A549 (cell line): Measurements from ENCODE around the gene P2RY8. TPM values are rescaled to one million over a fixed set of nuclear protein-coding genes. Genes with fewer than 3 reads are reported as not detected.

Source experiments
- ATAC-seq, 2 experiments: fragments of 200-7000 bp in 1 of 2; fragments of >200 bp in 1 of 2; cut with Nextera tagmentation in 1 of 2; cut with Tn5 transposase in 1 of 2; 3 replicates each; pipeline versions ENCODE4 v1.8.0 to v1.9.1; 2018 to 2020; ENCODE audit warnings: mild to moderate bottlenecking in 1 of 2, moderate library complexity in 1 of 2
- CTCF ChIA-PET: fragments of 300-600 bp; sonication (Branson Sonifier 250); formaldehyde crosslinking; extraction: SDS; loops from one replicate; lab custom pipeline; 2021; ENCODE audit warnings: antibody characterized with exemption, inconsistent platforms; lab: Yijun Ruan, JAX
- POLR2A ChIA-PET: fragments of 350-600 bp; formaldehyde crosslinking; extraction: SDS; loops from one replicate; lab custom pipeline; 2021; ENCODE audit warnings: antibody characterized with exemption, inconsistent platforms; lab: Yijun Ruan, JAX
- DNase-seq, 2 experiments: peaks; one replicate each; pipeline versions ENCODE4 v3.0.0 to v3.0.0-alpha.2; 2011 to 2016; ENCODE audit warnings: low read depth in 1 of 2, low spot score in 1 of 2
- FAIRE-seq: peaks from 2 replicates; lab custom pipeline; 2011; peaks lifted over from hg19 to GRCh38; lab: Jason Lieb, UNC
- H3K27ac ChIP-seq, 2 experiments: fragments of >200 bp; sonication (Bioruptor Twin); formaldehyde crosslinking; 3 replicates each; pipeline ENCODE4 v1.5.1; 2016 to 2017
- H3K4me1 ChIP-seq: fragments of >200 bp; sonication (Bioruptor Twin); formaldehyde crosslinking; 3 replicates; pipeline ENCODE4 v1.6.1; 2016
- H3K4me2 ChIP-seq: fragments of >200 bp; sonication (Bioruptor Twin); formaldehyde crosslinking; 3 replicates; pipeline ENCODE4 v1.6.1; 2016
- H3K4me3 ChIP-seq: fragments of >200 bp; sonication (Bioruptor Twin); formaldehyde crosslinking; 3 replicates; pipeline ENCODE4 v1.5.1; 2016
- H3K9me3 ChIP-seq: fragments of >200 bp; sonication (Bioruptor Twin); formaldehyde crosslinking; 3 replicates; pipeline ENCODE4 v1.6.1; 2016
- BHLHE40 ChIP-seq: IDR thresholded peaks from 2 replicates; pipeline ENCODE4 v1.6.1; 2012; ENCODE audit warnings: low read depth, low read length, inconsistent platforms
- CEBPB ChIP-seq, 2 experiments: fragments of >200 bp in 1 of 2; sonication (Bioruptor Twin) in 1 of 2; formaldehyde crosslinking in 1 of 2; IDR thresholded peaks; 2 replicates each; pipeline ENCODE4 v1.6.1; 2012 to 2016
- CHD2 ChIP-seq: fragments of 150-350 bp; IDR thresholded peaks from 2 replicates; pipeline ENCODE4 v1.6.1; 2014; ENCODE audit warnings: low read length; ENCODE audit not compliant: partially characterized antibody
- CHD4 ChIP-seq: fragments of 200-600 bp; sonication (generic); IDR thresholded peaks from 2 replicates; pipeline ENCODE4 v1.6.1; 2016; ENCODE audit warnings: antibody characterized with exemption, mild to moderate bottlenecking, borderline replicate concordance
- FOSB ChIP-seq: fragments of 250-450 bp; sonication (Bioruptor Pico); IDR thresholded peaks from 2 replicates; pipeline ENCODE4 v1.5.0; 2020; ENCODE audit warnings: mild to moderate bottlenecking, moderate library complexity
- FOSL2 ChIP-seq, 2 experiments: fragments of 450-650 bp in 1 of 2; fragments of >200 bp in 1 of 2; sonication (Bioruptor Twin) in 1 of 2; formaldehyde crosslinking; IDR thresholded peaks; 2 replicates each; pipeline versions ENCODE4 v1.5.0 to v1.6.1; 2016 to 2020; ENCODE audit warnings: mild to moderate bottlenecking in 1 of 2, moderate library complexity in 1 of 2
- GATA3 ChIP-seq: IDR thresholded peaks from 2 replicates; pipeline ENCODE4 v1.6.1; 2012; ENCODE audit warnings: borderline replicate concordance
- HEYL ChIP-seq: fragments of 250-450 bp; sonication (Bioruptor Pico); IDR thresholded peaks from 2 replicates; pipeline ENCODE4 v1.8.0; 2021; ENCODE audit warnings: mild to moderate bottlenecking, moderate library complexity
- JUN ChIP-seq, 2 experiments: fragments of >200 bp; sonication (Bioruptor Twin); formaldehyde crosslinking; IDR thresholded peaks; 2 replicates in 1 of 2; 3 replicates in 1 of 2; pipeline ENCODE4 v1.6.1; 2016 to 2017
- MYC ChIP-seq: IDR thresholded peaks from 2 replicates; pipeline ENCODE4 v1.6.1; 2012; ENCODE audit warnings: mild to moderate bottlenecking, inconsistent platforms, low read length, improper control_type of control experiment, borderline replicate concordance
- NFE2L2 ChIP-seq: fragments of 150-350 bp; conservative IDR thresholded peaks from 2 replicates; pipeline ENCODE4 v1.6.1; 2014; ENCODE audit warnings: low read length
- NR3C1 ChIP-seq: fragments of >200 bp; sonication (Bioruptor Twin); formaldehyde crosslinking; IDR thresholded peaks from 3 replicates; pipeline ENCODE4 v1.6.1; 2017
- PHF8 ChIP-seq: fragments of 200-600 bp; sonication (generic); IDR thresholded peaks from 2 replicates; pipeline ENCODE4 v1.6.1; 2016; ENCODE audit warnings: low read depth, mild to moderate bottlenecking, antibody characterized with exemption, moderate library complexity, borderline replicate concordance
- POLR2A ChIP-seq: IDR thresholded peaks from 2 replicates; pipeline ENCODE4 v1.6.1; 2012; ENCODE audit warnings: mild to moderate bottlenecking, low read length
- RNF2 ChIP-seq: fragments of 200-600 bp; sonication (generic); IDR thresholded peaks from 2 replicates; pipeline ENCODE4 v1.6.1; 2016; ENCODE audit warnings: low read depth, mild to moderate bottlenecking, antibody characterized with exemption, moderate library complexity, borderline replicate concordance
- TFCP2L1 ChIP-seq: fragments of 250-450 bp; sonication (Bioruptor Pico); IDR thresholded peaks from 2 replicates; pipeline ENCODE4 v1.5.0; 2021; ENCODE audit warnings: mild to moderate bottlenecking
- TP53 ChIP-seq: fragments of 250-450 bp; sonication (Bioruptor Pico); IDR thresholded peaks from 2 replicates; pipeline ENCODE4 v1.5.0; 2021; ENCODE audit warnings: mild to moderate bottlenecking, moderate library complexity
- USF2 ChIP-seq: fragments of 450-650 bp; IDR thresholded peaks from 2 replicates; pipeline ENCODE4 v1.6.1; 2014; ENCODE audit warnings: antibody characterized with exemption
- WGBS: methylation state at CpG from one replicate; pipeline ENCODE4 v1.1.6; 2017; ENCODE audit errors: missing lambda C conversion rate; 5-methylcytosine and 5-hydroxymethylcytosine counted together
- polyA plus RNA-seq, 4 experiments: library from polyadenylated mRNA; depleted of rRNA in 3 of 4; stranded (reverse); fragments of >200 nt; fragmentation: RNase III in 1 of 4; extraction: RNeasy Plus Mini Kit Qiagen cat#74134 plus additional on column Dnase treatment in 1 of 4; gene quantifications; 2 replicates in 3 of 4; 3 replicates in 1 of 4; pipeline ENCODE4 v1.2.3, GENCODE V29; 2011 to 2017
- TF ChIP-seq, protein P1 (sequence below): IDR thresholded peaks from 2 replicates; pipeline ENCODE4 v1.6.1; 2012; ENCODE audit warnings: low read depth, borderline replicate concordance
- TF ChIP-seq, protein P2 (sequence below): IDR thresholded peaks from 2 replicates; pipeline ENCODE4 v1.6.1; 2012
- TF ChIP-seq, protein P3 (sequence below): fragments of 150-350 bp; IDR thresholded peaks from 2 replicates; pipeline ENCODE4 v1.6.1; 2014; ENCODE audit warnings: low read depth, mild to moderate bottlenecking, low read length
- TF ChIP-seq, protein P4 (sequence below): fragments of 200-600 bp; sonication (generic); IDR thresholded peaks from 2 replicates; pipeline ENCODE4 v1.6.1; 2016; ENCODE audit warnings: antibody characterized with exemption, mild to moderate bottlenecking, moderate library complexity
- TF ChIP-seq, protein P5 (sequence below): fragments of >200 bp; sonication (Bioruptor Twin); formaldehyde crosslinking; IDR thresholded peaks from 2 replicates; pipeline ENCODE4 v1.6.1; 2016

The P2RY8 gene
- polyA plus RNA-seq, 2 of the 4 experiments (the other 2 are of a cell fraction): not detected

GRCh38 chrX:1453951-1454785 lies 82.8 kb downstream of the P2RY8 start (continued):
- TF ChIP-seq, protein P1, sequence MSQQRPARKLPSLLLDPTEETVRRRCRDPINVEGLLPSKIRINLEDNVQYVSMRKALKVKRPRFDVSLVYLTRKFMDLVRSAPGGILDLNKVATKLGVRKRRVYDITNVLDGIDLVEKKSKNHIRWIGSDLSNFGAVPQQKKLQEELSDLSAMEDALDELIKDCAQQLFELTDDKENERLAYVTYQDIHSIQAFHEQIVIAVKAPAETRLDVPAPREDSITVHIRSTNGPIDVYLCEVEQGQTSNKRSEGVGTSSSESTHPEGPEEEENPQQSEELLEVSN: no peak
- TF ChIP-seq HEYL (CRISPR knock-in tag) (no peak), RNF2 (no peak), FOSL2 (IDR thresholded peaks at IDR 0.05) (no peak), FOSL2 (CRISPR knock-in tag; IDR thresholded peaks at IDR 0.05) (no peak), CHD4 (no peak), JUN (IDR thresholded peaks at IDR 0.05) (0 out of 5 replicates have a peak, but pooled peaks of 1 of the 2 experiments have one; percentile 18), USF2 (no peak), NR3C1 (no peak), GATA3 (no peak)

- ATAC-seq (peak; percentile 46 to 56), FAIRE-seq (no peak), DNase-seq (peak in 1 of 2 experiments; percentile 60)
- 2% methylated on average over 11 of the region's 34 CpGs for WGBS
- Histone ChIP-seq H3K27ac (peak overlapping the region; percentile 90 to 91), H3K9me3 (peaks cover 9% of the 10 kb centered on the region; the same call in 2 of the 3 replicates), H3K4me2 (peak overlapping the region; percentile 77), H3K4me3 (peak overlapping the region; percentile 81), H3K4me1 (peaks cover 13% of the 10 kb centered on the region; the same call in 2 of the 3 replicates)
- TF ChIP-seq CHD4 (peak; percentile 51; the same call in 1 of the 2 replicates), PHF8 (peak; percentile 62; the same call in 1 of the 2 replicates), POLR2A (peak; percentile 22; the same call in 1 of the 2 replicates), NFE2L2 (no peak)
- POLR2A ChIA-PET: no interaction called here
- CTCF ChIA-PET: no interaction called here
Measured at GRCh38 chrX:1453395-1453783, 83.6 kb downstream of the P2RY8 start.

DNA sequence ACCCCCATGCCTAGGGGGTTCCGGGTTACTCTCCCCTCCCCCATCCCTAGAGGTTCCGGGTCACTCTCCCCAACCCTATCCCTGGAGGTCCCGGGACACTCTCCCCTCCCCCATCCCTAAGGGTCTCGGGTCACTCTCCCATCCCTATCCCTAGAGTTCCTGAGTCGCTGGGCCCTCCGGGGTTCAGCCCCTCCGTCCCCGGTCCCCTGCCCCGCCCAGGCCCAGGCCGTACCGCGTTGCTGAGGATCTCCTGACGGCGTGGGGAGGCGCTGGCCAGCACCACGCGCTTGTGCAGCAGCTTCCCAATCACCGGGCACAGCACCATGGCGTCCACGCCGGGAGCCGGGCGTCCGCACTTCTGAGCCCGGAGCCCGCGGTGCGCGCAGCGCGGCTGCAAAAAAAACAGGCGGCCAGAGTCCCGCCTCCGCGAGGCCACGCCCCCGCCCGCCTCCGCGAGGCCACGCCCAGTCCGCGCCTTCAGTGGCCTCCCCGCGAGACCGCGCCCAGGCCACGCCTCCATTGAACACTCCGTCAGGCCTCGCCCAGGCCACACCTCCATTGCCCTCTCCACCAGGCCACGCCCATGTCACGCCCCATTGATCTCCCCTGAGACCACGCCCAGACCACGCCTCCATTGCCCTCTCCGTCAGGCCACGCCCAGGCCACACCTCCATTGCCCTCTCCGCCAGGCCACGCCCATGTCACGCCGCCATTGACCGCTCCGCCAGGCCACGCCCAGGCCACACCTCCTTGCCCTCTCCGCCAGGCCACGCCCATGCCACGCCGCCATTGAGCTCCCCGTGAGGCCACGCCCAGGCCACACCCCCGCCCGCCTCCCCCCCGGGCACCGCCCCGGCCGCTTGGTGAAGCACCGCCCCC lies 84.2 kb downstream of the P2RY8 start, which contains the start of gene ASMTL:
ASMTL (minus strand) TSS at position 394 of the 879 bp plus-strand sequence; CDS start at position 325, 69 bp downstream.
- POLR2A ChIA-PET: no interaction called here
- TF ChIP-seq CHD4 (no peak), CHD2 (peak; percentile 72), TP53 (CRISPR knock-in tag) (no peak), GATA3 (no peak), MYC (peak; percentile 50), BHLHE40 (no peak), CEBPB (IDR thresholded peaks at IDR 0.05) (no peak), JUN (IDR thresholded peaks at IDR 0.05) (peak in 1 of 2 experiments; percentile 35; a peak in 1 of 5 replicates), TFCP2L1 (CRISPR knock-in tag) (no peak), FOSB (CRISPR knock-in tag) (no peak), POLR2A (peak; percentile 94), PHF8 (peak; percentile 80; the same call in 1 of the 2 replicates)
- TF ChIP-seq, protein P2, sequence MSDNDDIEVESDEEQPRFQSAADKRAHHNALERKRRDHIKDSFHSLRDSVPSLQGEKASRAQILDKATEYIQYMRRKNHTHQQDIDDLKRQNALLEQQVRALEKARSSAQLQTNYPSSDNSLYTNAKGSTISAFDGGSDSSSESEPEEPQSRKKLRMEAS: peak; percentile 63; the same call in 1 of the 2 replicates
- TF ChIP-seq, protein P3, sequence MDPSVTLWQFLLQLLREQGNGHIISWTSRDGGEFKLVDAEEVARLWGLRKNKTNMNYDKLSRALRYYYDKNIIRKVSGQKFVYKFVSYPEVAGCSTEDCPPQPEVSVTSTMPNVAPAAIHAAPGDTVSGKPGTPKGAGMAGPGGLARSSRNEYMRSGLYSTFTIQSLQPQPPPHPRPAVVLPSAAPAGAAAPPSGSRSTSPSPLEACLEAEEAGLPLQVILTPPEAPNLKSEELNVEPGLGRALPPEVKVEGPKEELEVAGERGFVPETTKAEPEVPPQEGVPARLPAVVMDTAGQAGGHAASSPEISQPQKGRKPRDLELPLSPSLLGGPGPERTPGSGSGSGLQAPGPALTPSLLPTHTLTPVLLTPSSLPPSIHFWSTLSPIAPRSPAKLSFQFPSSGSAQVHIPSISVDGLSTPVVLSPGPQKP: no peak
- TF ChIP-seq, protein P4, sequence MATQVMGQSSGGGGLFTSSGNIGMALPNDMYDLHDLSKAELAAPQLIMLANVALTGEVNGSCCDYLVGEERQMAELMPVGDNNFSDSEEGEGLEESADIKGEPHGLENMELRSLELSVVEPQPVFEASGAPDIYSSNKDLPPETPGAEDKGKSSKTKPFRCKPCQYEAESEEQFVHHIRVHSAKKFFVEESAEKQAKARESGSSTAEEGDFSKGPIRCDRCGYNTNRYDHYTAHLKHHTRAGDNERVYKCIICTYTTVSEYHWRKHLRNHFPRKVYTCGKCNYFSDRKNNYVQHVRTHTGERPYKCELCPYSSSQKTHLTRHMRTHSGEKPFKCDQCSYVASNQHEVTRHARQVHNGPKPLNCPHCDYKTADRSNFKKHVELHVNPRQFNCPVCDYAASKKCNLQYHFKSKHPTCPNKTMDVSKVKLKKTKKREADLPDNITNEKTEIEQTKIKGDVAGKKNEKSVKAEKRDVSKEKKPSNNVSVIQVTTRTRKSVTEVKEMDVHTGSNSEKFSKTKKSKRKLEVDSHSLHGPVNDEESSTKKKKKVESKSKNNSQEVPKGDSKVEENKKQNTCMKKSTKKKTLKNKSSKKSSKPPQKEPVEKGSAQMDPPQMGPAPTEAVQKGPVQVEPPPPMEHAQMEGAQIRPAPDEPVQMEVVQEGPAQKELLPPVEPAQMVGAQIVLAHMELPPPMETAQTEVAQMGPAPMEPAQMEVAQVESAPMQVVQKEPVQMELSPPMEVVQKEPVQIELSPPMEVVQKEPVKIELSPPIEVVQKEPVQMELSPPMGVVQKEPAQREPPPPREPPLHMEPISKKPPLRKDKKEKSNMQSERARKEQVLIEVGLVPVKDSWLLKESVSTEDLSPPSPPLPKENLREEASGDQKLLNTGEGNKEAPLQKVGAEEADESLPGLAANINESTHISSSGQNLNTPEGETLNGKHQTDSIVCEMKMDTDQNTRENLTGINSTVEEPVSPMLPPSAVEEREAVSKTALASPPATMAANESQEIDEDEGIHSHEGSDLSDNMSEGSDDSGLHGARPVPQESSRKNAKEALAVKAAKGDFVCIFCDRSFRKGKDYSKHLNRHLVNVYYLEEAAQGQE: peak; percentile 47
- TF ChIP-seq, protein P5, sequence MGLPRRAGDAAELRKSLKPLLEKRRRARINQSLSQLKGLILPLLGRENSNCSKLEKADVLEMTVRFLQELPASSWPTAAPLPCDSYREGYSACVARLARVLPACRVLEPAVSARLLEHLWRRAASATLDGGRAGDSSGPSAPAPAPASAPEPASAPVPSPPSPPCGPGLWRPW: no peak

More for the DNA sequence above, 84.2 kb downstream of the P2RY8 start, which contains the start of gene ASMTL:
- H3K4me2 ChIP-seq: peak within 1 kb of the TSS; percentile 100
- H3K4me3 ChIP-seq: peak within 1 kb of the TSS; percentile 99
- peak within 1 kb of the TSS; percentile 90 to 91 for H3K27ac ChIP-seq
- CTCF ChIA-PET: no interaction called here
- ATAC-seq: peak; percentile 60 to 84
- peaks cover 9% of the 10 kb centered on the region; the same call in 2 of the 3 replicates for H3K9me3 ChIP-seq
- under 1% methylated on average over 26 of the region's 76 CpGs for WGBS
- DNase-seq: peak; percentile 78 to 100
- peaks cover 13% of the 10 kb centered on the region; the same call in 2 of the 3 replicates for H3K4me1 ChIP-seq
- FAIRE-seq: peak; percentile 84
